H1 (cell line): ENCODE measurements around the gene MYORG.

ENCODE experiments used
- GTF2F1 ChIP-seq: IDR thresholded peaks from 2 replicates; pipeline ENCODE4 v1.6.1; 2012; ENCODE audit warnings: low read depth, low read length, improper control_type of control experiment, borderline replicate concordance
- MAFK ChIP-seq: IDR thresholded peaks from 2 replicates; pipeline ENCODE4 v1.6.1; 2012; ENCODE audit warnings: low read depth, mild to moderate bottlenecking, improper control_type of control experiment, low read length
- SP1 ChIP-seq: IDR thresholded peaks from 2 replicates; pipeline ENCODE4 v1.6.1; 2011; ENCODE audit warnings: low read depth, low read length
- TF ChIP-seq, protein P1 (sequence below): IDR thresholded peaks from 2 replicates; pipeline ENCODE4 v1.6.1; 2011; ENCODE audit warnings: low read depth, mild to moderate bottlenecking, low read length; ENCODE audit not compliant: insufficient read depth
- TF ChIP-seq, protein P2 (sequence below), 3 experiments: IDR thresholded peaks; 1 replicate in 2 of 3; 2 replicates in 1 of 3; pipeline versions ENCODE4 v1.5.1 to v1.6.1; 2011; ENCODE audit warnings: low read length in 3 of 3, mild to moderate bottlenecking in 3 of 3, inconsistent platforms in 2 of 3, low read depth in 1 of 3, moderate library complexity in 1 of 3; ENCODE audit not compliant: insufficient read depth in 1 of 3; ENCODE audit errors: control extremely low read depth in 1 of 3

DNA sequence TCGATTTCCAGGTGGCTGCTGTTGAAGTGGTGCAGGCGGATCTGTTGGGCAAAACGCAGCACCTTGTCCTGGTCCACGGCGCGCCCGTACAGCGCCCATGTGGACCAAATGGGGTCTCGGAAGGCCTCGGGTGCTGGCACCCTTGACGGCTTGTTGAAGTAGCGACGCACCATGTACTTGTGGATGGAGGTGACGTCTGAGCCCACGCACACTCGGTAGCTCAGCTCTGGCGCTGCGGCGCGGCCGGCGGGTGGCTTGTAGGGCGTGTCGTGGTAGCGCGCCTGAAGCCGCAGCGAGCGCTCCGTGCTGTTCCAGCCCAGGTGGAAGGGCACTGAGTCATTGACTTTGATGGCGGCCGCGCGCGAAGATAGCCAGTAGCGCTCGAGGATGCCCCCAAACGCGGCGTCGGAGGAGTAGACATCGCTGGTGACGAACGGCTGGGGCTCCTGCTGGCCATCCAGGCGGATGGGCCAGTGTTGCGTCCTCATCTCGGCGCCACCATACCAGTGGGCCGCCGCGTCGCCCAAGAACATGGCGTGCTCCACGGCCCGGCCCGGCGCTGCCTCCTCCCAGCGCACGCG is 4.7 kb downstream of the MYORG start:
- TF ChIP-seq, protein P1, sequence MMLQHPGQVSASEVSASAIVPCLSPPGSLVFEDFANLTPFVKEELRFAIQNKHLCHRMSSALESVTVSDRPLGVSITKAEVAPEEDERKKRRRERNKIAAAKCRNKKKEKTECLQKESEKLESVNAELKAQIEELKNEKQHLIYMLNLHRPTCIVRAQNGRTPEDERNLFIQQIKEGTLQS = no peak
- no peak for TF ChIP-seq GTF2F1
- TF ChIP-seq, protein P2, sequence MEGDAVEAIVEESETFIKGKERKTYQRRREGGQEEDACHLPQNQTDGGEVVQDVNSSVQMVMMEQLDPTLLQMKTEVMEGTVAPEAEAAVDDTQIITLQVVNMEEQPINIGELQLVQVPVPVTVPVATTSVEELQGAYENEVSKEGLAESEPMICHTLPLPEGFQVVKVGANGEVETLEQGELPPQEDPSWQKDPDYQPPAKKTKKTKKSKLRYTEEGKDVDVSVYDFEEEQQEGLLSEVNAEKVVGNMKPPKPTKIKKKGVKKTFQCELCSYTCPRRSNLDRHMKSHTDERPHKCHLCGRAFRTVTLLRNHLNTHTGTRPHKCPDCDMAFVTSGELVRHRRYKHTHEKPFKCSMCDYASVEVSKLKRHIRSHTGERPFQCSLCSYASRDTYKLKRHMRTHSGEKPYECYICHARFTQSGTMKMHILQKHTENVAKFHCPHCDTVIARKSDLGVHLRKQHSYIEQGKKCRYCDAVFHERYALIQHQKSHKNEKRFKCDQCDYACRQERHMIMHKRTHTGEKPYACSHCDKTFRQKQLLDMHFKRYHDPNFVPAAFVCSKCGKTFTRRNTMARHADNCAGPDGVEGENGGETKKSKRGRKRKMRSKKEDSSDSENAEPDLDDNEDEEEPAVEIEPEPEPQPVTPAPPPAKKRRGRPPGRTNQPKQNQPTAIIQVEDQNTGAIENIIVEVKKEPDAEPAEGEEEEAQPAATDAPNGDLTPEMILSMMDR (IDR thresholded peaks at IDR 0.05; ENCODE audit: control extremely low read depth in 1 of 3, insufficient read depth in 1 of 3, low read depth in 1 of 3, low read length in 3 of 3) = no peak
- TF ChIP-seq MAFK = no peak
- no peak for TF ChIP-seq SP1
